H9 (cell line): ENCODE measurements around the gene MUC5B. TPM values are rescaled to one million over a fixed set of nuclear protein-coding genes. Genes with fewer than 3 reads are reported as not detected.

Experiments
- DNase-seq: peaks from one replicate; pipeline ENCODE4 v3.0.0-alpha.2; 2017
- H2AFZ ChIP-seq: one replicate; pipeline ENCODE4 v1.6.1; 2013; ENCODE audit warnings: mild to moderate bottlenecking, low read length, control low read depth, moderate library complexity
- H2AK5ac ChIP-seq: 2 replicates; pipeline ENCODE4 v1.6.1; 2013; ENCODE audit warnings: low read length, control low read depth, mixed read lengths; ENCODE audit not compliant: insufficient read length
- H2BK120ac ChIP-seq: one replicate; pipeline ENCODE4 v1.6.1; 2013; ENCODE audit warnings: low read depth, mild to moderate bottlenecking, low read length, control low read depth, inconsistent platforms; ENCODE audit not compliant: poor library complexity, severe bottlenecking
- H2BK12ac ChIP-seq: 2 replicates; pipeline ENCODE4 v1.6.1; 2013; ENCODE audit warnings: low read length, control low read depth, mixed read lengths, low read depth; ENCODE audit not compliant: insufficient read length
- H2BK15ac ChIP-seq: 2 replicates; pipeline ENCODE4 v1.6.1; 2013; ENCODE audit warnings: low read depth, low read length, control low read depth
- H2BK20ac ChIP-seq: one replicate; pipeline ENCODE4 v1.6.1; 2013; ENCODE audit warnings: low read depth, mild to moderate bottlenecking, low read length, control low read depth, inconsistent platforms; ENCODE audit not compliant: poor library complexity, severe bottlenecking
- H2BK5ac ChIP-seq: 2 replicates; pipeline ENCODE4 v1.6.1; 2013; ENCODE audit warnings: low read length, control low read depth, mixed read lengths; ENCODE audit not compliant: insufficient read length
- H3K14ac ChIP-seq: 2 replicates; pipeline ENCODE4 v1.6.1; 2013; ENCODE audit warnings: low read length, control low read depth; ENCODE audit not compliant: insufficient read depth
- H3K18ac ChIP-seq: 2 replicates; pipeline ENCODE4 v1.6.1; 2013; ENCODE audit warnings: low read depth, mild to moderate bottlenecking, mixed read lengths, low read length, control low read depth; ENCODE audit not compliant: insufficient read length
- H3K23ac ChIP-seq: 2 replicates; pipeline ENCODE4 v1.6.1; 2013; ENCODE audit warnings: low read length, control low read depth, mixed read lengths, low read depth; ENCODE audit not compliant: insufficient read length
- H3K23me2 ChIP-seq: 2 replicates; pipeline ENCODE4 v1.6.1; 2013; ENCODE audit warnings: low read depth, mild to moderate bottlenecking, mixed read lengths, low read length, control low read depth; ENCODE audit not compliant: insufficient read length, poor library complexity, severe bottlenecking
- H3K27ac ChIP-seq: 2 replicates; pipeline ENCODE4 v1.5.1; 2013; ENCODE audit warnings: low read length, control low read depth, mixed read lengths, low read depth; ENCODE audit not compliant: insufficient read length
- H3K27me3 ChIP-seq: 2 replicates; pipeline ENCODE4 v1.6.1; 2013; ENCODE audit warnings: low read length, control low read depth, inconsistent platforms; ENCODE audit not compliant: insufficient read depth
- H3K4ac ChIP-seq: 2 replicates; pipeline ENCODE4 v1.6.1; 2013; ENCODE audit warnings: low read depth, mild to moderate bottlenecking, control low read depth, inconsistent platforms, low read length, moderate library complexity
- H3K4me1 ChIP-seq: 2 replicates; pipeline ENCODE4 v1.6.1; 2013; ENCODE audit warnings: low read length, control low read depth, inconsistent platforms; ENCODE audit not compliant: insufficient read depth
- H3K4me2 ChIP-seq: 2 replicates; pipeline ENCODE4 v1.6.1; 2013; ENCODE audit warnings: low read length, control low read depth, mixed read lengths; ENCODE audit not compliant: insufficient read length, insufficient read depth
- H3K56ac ChIP-seq: 2 replicates; pipeline ENCODE4 v1.6.1; 2013; ENCODE audit warnings: low read depth, mild to moderate bottlenecking, mixed read lengths, low read length, control low read depth; ENCODE audit not compliant: insufficient read length
- H3K79me1 ChIP-seq: 2 replicates; pipeline ENCODE4 v1.6.1; 2013; ENCODE audit warnings: low read depth, mild to moderate bottlenecking, moderate library complexity, low read length, control low read depth, inconsistent platforms; ENCODE audit not compliant: insufficient read depth, poor library complexity, severe bottlenecking
- H3K79me2 ChIP-seq: 2 replicates; pipeline ENCODE4 v1.6.1; 2013; ENCODE audit warnings: low read length, control low read depth, inconsistent platforms; ENCODE audit not compliant: insufficient read depth
- H3K9ac ChIP-seq: 2 replicates; pipeline ENCODE4 v1.6.1; 2013; ENCODE audit warnings: low read length, control low read depth, mixed read lengths; ENCODE audit not compliant: insufficient read length; ENCODE audit errors: extremely low read depth
- H3K9me3 ChIP-seq: one replicate; pipeline ENCODE4 v1.6.1; 2013; ENCODE audit warnings: low read depth, low read length, inconsistent platforms; ENCODE audit not compliant: control insufficient read depth
- H3T11ph ChIP-seq: one replicate; pipeline ENCODE4 v1.6.1; 2013; ENCODE audit warnings: mild to moderate bottlenecking, low read length, control low read depth, inconsistent platforms
- H4K20me1 ChIP-seq: one replicate; pipeline ENCODE4 v1.6.1; 2013; ENCODE audit not compliant: control insufficient read depth, insufficient read length, insufficient read depth
- H4K5ac ChIP-seq: 2 replicates; pipeline ENCODE4 v1.6.1; 2013; ENCODE audit warnings: low read depth, mild to moderate bottlenecking, mixed read lengths, low read length, control low read depth; ENCODE audit not compliant: insufficient read length
- H4K8ac ChIP-seq: replicated peaks from 2 replicates; pipeline ENCODE4 v1.6.1; 2013; ENCODE audit warnings: low read length, control low read depth, mixed read lengths, low read depth; ENCODE audit not compliant: insufficient read length
- H4K91ac ChIP-seq: 2 replicates; pipeline ENCODE4 v1.6.1; 2013; ENCODE audit warnings: low read depth, mild to moderate bottlenecking, moderate library complexity, mixed read lengths, low read length, control low read depth; ENCODE audit not compliant: insufficient read length
- H3K27ac Mint-ChIP-seq, 3 experiments: 2 replicates in 2 of 3; 3 replicates in 1 of 3; pipeline ENCODE4 v1.8.0; 2020 to 2021; ENCODE audit warnings: mixed read lengths in 3 of 3, mild to moderate bottlenecking in 1 of 3, moderate library complexity in 1 of 3
- H3K27me3 Mint-ChIP-seq: 2 replicates; pipeline ENCODE4 v1.8.0; 2021; ENCODE audit warnings: low read depth, mild to moderate bottlenecking, moderate library complexity, mixed read lengths
- H3K36me3 Mint-ChIP-seq, 3 experiments: 2 replicates in 2 of 3; 3 replicates in 1 of 3; pipeline ENCODE4 v1.8.0; 2020 to 2021; ENCODE audit warnings: low read depth in 3 of 3, mixed read lengths in 3 of 3; ENCODE audit not compliant: insufficient read depth in 1 of 3
- H3K4me1 Mint-ChIP-seq, 2 experiments: 2 replicates each; pipeline ENCODE4 v1.8.0; 2020; ENCODE audit warnings: mixed read lengths in 2 of 2
- H3K4me3 Mint-ChIP-seq, 2 experiments: 2 replicates in 1 of 2; 3 replicates in 1 of 2; pipeline ENCODE4 v1.8.0; 2020 to 2021; ENCODE audit warnings: mild to moderate bottlenecking in 2 of 2, mixed read lengths in 2 of 2, moderate library complexity in 1 of 2
- H3K9me3 Mint-ChIP-seq, 2 experiments: 2 replicates in 1 of 2; 3 replicates in 1 of 2; pipeline ENCODE4 v1.8.0; 2020; ENCODE audit warnings: mild to moderate bottlenecking in 2 of 2, mixed read lengths in 2 of 2, moderate library complexity in 1 of 2
- WGBS: extraction: QIAGEN DNeasy Blood & Tissue Kit; methylation state at CpG from one replicate; pipeline ENCODE4 v1.1.7; 2013; ENCODE audit warnings: missing lambda C conversion rate, low lambda C conversion rate, mixed read lengths; ENCODE audit not compliant: insufficient read length; ENCODE audit errors: extremely low coverage; 5-methylcytosine and 5-hydroxymethylcytosine counted together
- total RNA-seq: library from RNA; stranded (reverse); gene quantifications from 2 replicates; pipeline ENCODE4 v1.2.1, GENCODE V29; 2021
- TF ChIP-seq, protein P1 (sequence below): fragments of 200-600 bp; sonication (generic); conservative IDR thresholded peaks from 3 replicates; pipeline ENCODE4 v1.8.0; 2021; ENCODE audit warnings: antibody characterized with exemption, mild to moderate bottlenecking

Gene MUC5B
- total RNA-seq, 1 experiment from 2014 or later: not detected

GRCh38 chr11:1258401-1259075 is 35.7 kb downstream of the MUC5B start:
- no peak overlapping the region for H3K4me3 Mint-ChIP-seq
- Histone ChIP-seq H3K9ac (no peak overlapping the region), H2BK5ac (no peak overlapping the region), H4K91ac (no peak overlapping the region), H4K20me1 (no peaks in the 10 kb centered on the region), H3K4me2 (no peak overlapping the region), H3K79me2 (no peaks in the 10 kb centered on the region), H2BK15ac (no peak overlapping the region), H2AFZ (no peak overlapping the region), H3K18ac (no peak overlapping the region), H3K27ac (no peak overlapping the region), H3K4me1 (no peaks in the 10 kb centered on the region), H3K27me3 (no peaks in the 10 kb centered on the region), H2BK20ac (no peak overlapping the region), H3K56ac (no peak overlapping the region), H3T11ph (no peak overlapping the region), H3K14ac (no peak overlapping the region; the same call in 1 of the 2 replicates), H2BK12ac (no peak overlapping the region), H3K23ac (no peak overlapping the region), H4K8ac (no peak overlapping the region), H3K23me2 (no peaks in the 10 kb centered on the region), H3K79me1 (no peaks in the 10 kb centered on the region), H2AK5ac (no peak overlapping the region), H2BK120ac (no peak overlapping the region), H4K5ac (no peak overlapping the region), H3K4ac (no peak overlapping the region), H3K9me3 (no peaks in the 10 kb centered on the region)
- DNase-seq: no peak
- peaks cover 2 to 15% of the 10 kb centered on the region in 2 experiments for H3K4me1 Mint-ChIP-seq
- TF ChIP-seq, protein P1, sequence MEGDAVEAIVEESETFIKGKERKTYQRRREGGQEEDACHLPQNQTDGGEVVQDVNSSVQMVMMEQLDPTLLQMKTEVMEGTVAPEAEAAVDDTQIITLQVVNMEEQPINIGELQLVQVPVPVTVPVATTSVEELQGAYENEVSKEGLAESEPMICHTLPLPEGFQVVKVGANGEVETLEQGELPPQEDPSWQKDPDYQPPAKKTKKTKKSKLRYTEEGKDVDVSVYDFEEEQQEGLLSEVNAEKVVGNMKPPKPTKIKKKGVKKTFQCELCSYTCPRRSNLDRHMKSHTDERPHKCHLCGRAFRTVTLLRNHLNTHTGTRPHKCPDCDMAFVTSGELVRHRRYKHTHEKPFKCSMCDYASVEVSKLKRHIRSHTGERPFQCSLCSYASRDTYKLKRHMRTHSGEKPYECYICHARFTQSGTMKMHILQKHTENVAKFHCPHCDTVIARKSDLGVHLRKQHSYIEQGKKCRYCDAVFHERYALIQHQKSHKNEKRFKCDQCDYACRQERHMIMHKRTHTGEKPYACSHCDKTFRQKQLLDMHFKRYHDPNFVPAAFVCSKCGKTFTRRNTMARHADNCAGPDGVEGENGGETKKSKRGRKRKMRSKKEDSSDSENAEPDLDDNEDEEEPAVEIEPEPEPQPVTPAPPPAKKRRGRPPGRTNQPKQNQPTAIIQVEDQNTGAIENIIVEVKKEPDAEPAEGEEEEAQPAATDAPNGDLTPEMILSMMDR: no peak
- WGBS: no CpG with 5 or more reads among the region's 13 CpGs
- H3K27ac Mint-ChIP-seq: no peak overlapping the region
- H3K9me3 Mint-ChIP-seq: peaks cover 2 to 3% of the 10 kb centered on the region in 2 experiments; a peak in 3 of 5 replicates
- H3K36me3 Mint-ChIP-seq: peaks cover 0 to 2% (median 0%) of the 10 kb centered on the region in 3 experiments; a peak in 1 of 7 replicates
- peaks cover 6% of the 10 kb centered on the region for H3K27me3 Mint-ChIP-seq
